ENCODE results near the gene MAP3K20.

The MAP3K20 gene

GRCh38 chr2:173229086-173229485 is 153.4 kb downstream of the MAP3K20 start:
- H3K9me3 ChIP-seq (ENCODE audit: insufficient read depth, low read length): no peaks in the 10 kb centered on the region
- no peak overlapping the region for H2AFZ ChIP-seq (ENCODE audit: low read depth, low read length)
- H3K27me3 ChIP-seq (ENCODE audit: low read depth, low read length): no peaks in the 10 kb centered on the region
- H3K4me2 ChIP-seq (ENCODE audit: low read length): no peak overlapping the region
- H3K4me1 ChIP-seq (ENCODE audit: low read length): peaks cover 8% of the 10 kb centered on the region
- peaks cover 13% of the 10 kb centered on the region for H3K36me3 ChIP-seq (replicated peaks; ENCODE audit: low read depth, low read length)
- no peak for TF ChIP-seq CTCF (IDR thresholded peaks at IDR 0.05; ENCODE audit: low read depth, low read length)
- no peak for TF ChIP-seq EZH2phosphoT487 (IDR thresholded peaks at IDR 0.05; ENCODE audit: low read depth)
- no peak overlapping the region for H3K27ac ChIP-seq (ENCODE audit: low read length)
- H3K9ac ChIP-seq (ENCODE audit: low read length): no peak overlapping the region
- H3K79me2 ChIP-seq (ENCODE audit: low read length): no peaks in the 10 kb centered on the region
- H4K20me1 ChIP-seq (ENCODE audit: insufficient read depth, low read length): no peaks in the 10 kb centered on the region
- no peak overlapping the region for H3K4me3 ChIP-seq (ENCODE audit: low read length)

GRCh38 chr2:173230181-173230580 is 154.5 kb downstream of the MAP3K20 start:
- Histone ChIP-seq H3K4me1 (ENCODE audit: low read length) (peaks cover 11% of the 10 kb centered on the region), H3K27me3 (ENCODE audit: low read depth, low read length) (no peaks in the 10 kb centered on the region), H2AFZ (ENCODE audit: low read depth, low read length) (no peak overlapping the region), H3K4me2 (ENCODE audit: low read length) (no peak overlapping the region), H4K20me1 (ENCODE audit: insufficient read depth, low read length) (no peaks in the 10 kb centered on the region), H3K79me2 (ENCODE audit: low read length) (no peaks in the 10 kb centered on the region), H3K4me3 (ENCODE audit: low read length) (no peak overlapping the region), H3K36me3 (replicated peaks; ENCODE audit: low read depth, low read length) (peaks cover 13% of the 10 kb centered on the region), H3K27ac (ENCODE audit: low read length) (no peak overlapping the region), H3K9me3 (ENCODE audit: insufficient read depth, low read length) (no peaks in the 10 kb centered on the region), H3K9ac (ENCODE audit: low read length) (no peak overlapping the region)
- TF ChIP-seq CTCF (IDR thresholded peaks at IDR 0.05; ENCODE audit: low read depth, low read length) (no peak), EZH2phosphoT487 (IDR thresholded peaks at IDR 0.05; ENCODE audit: low read depth) (no peak)

- Histone ChIP-seq H3K36me3 (replicated peaks; ENCODE audit: low read depth, low read length) (peaks cover 13% of the 10 kb centered on the region), H3K27ac (ENCODE audit: low read length) (no peak overlapping the region), H3K27me3 (ENCODE audit: low read depth, low read length) (no peaks in the 10 kb centered on the region), H3K4me1 (ENCODE audit: low read length) (peaks cover 11% of the 10 kb centered on the region), H4K20me1 (ENCODE audit: insufficient read depth, low read length) (no peaks in the 10 kb centered on the region), H3K4me3 (ENCODE audit: low read length) (no peak overlapping the region), H3K9ac (ENCODE audit: low read length) (no peak overlapping the region), H2AFZ (ENCODE audit: low read depth, low read length) (no peak overlapping the region), H3K4me2 (ENCODE audit: low read length) (no peak overlapping the region), H3K9me3 (ENCODE audit: insufficient read depth, low read length) (no peaks in the 10 kb centered on the region), H3K79me2 (ENCODE audit: low read length) (no peaks in the 10 kb centered on the region)
- TF ChIP-seq CTCF (IDR thresholded peaks at IDR 0.05; ENCODE audit: low read depth, low read length) (no peak), EZH2phosphoT487 (IDR thresholded peaks at IDR 0.05; ENCODE audit: low read depth) (no peak)
Measured at GRCh38 chr2:173231042-173231441, 155.4 kb downstream of the MAP3K20 start.

GRCh38 chr2:173231465-173231864 is 155.8 kb downstream of the MAP3K20 start:
- H3K4me2 ChIP-seq (ENCODE audit: low read length): no peak overlapping the region
- peaks cover 11% of the 10 kb centered on the region for H3K4me1 ChIP-seq (ENCODE audit: low read length)
- peaks cover 13% of the 10 kb centered on the region for H3K36me3 ChIP-seq (replicated peaks; ENCODE audit: low read depth, low read length)
- no peak overlapping the region for H2AFZ ChIP-seq (ENCODE audit: low read depth, low read length)
- no peaks in the 10 kb centered on the region for H4K20me1 ChIP-seq (ENCODE audit: insufficient read depth, low read length)
- H3K4me3 ChIP-seq (ENCODE audit: low read length): no peak overlapping the region
- no peak overlapping the region for H3K9ac ChIP-seq (ENCODE audit: low read length)
- H3K27me3 ChIP-seq (ENCODE audit: low read depth, low read length): no peaks in the 10 kb centered on the region
- no peak overlapping the region for H3K27ac ChIP-seq (ENCODE audit: low read length)
- no peaks in the 10 kb centered on the region for H3K9me3 ChIP-seq (ENCODE audit: insufficient read depth, low read length)
- H3K79me2 ChIP-seq (ENCODE audit: low read length): no peaks in the 10 kb centered on the region
- no peak for TF ChIP-seq CTCF (IDR thresholded peaks at IDR 0.05; ENCODE audit: low read depth, low read length)
- no peak for TF ChIP-seq EZH2phosphoT487 (IDR thresholded peaks at IDR 0.05; ENCODE audit: low read depth)
